ENCODE measurements around the gene JARID2.

Gene JARID2

DNA sequence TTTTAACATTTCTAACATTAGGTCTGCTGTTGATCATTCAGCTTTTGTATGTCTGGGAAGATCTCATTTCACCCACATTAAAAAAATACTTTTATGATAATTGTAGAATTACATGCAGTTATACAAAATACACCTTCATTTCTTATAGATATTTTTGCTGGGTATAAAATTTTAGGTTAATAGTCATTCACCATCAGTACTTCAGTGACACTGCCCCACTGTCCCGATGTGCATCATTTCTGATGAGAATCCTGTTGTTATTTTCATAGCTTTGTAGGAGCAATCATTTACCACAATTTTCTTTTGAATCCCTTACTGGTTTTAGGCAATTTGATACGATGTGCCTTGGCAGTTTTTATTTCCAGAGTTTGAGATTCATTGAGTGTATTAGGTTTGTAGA lies 173.6 kb downstream of the JARID2 start:
- H3K9me3 ChIP-seq (ENCODE audit: control insufficient read depth in 5 of 5, low read length in 5 of 5) = peaks cover 0 to 15% (median 10%) of the 10 kb centered on the region in 5 donors
- H3K36me3 ChIP-seq (ENCODE audit: control insufficient read depth in 5 of 5, insufficient read depth in 5 of 5, low read length in 5 of 5) = peaks cover 0 to 2% (median 0%) of the 10 kb centered on the region in 5 donors
- no peak overlapping the region for H3K27ac ChIP-seq (ENCODE audit: low read depth, low read length)
- H3K27me3 ChIP-seq (ENCODE audit: control insufficient read depth in 5 of 5, insufficient read depth in 4 of 5, low read length in 5 of 5) = no peaks in the 10 kb centered on the region
- H3K4me1 ChIP-seq (ENCODE audit: control insufficient read depth in 5 of 5, insufficient read depth in 5 of 5, low read length in 5 of 5) = peaks cover 0 to 6% (median 0%) of the 10 kb centered on the region in 5 donors
- H3K9ac ChIP-seq (ENCODE audit: low read length in 5 of 5) = no peak overlapping the region
- no peak overlapping the region for H3K4me3 ChIP-seq (ENCODE audit: low read depth in 1 of 5, low read length in 5 of 5)

GRCh38 chr6:15420959-15421438 lies 175.1 kb downstream of the JARID2 start:
- H3K27ac ChIP-seq (ENCODE audit: low read depth, low read length) = no peak overlapping the region
- no peaks in the 10 kb centered on the region for H3K27me3 ChIP-seq (ENCODE audit: control insufficient read depth in 5 of 5, insufficient read depth in 4 of 5, low read length in 5 of 5)
- peaks cover 0 to 6% (median 2%) of the 10 kb centered on the region in 5 donors for H3K4me1 ChIP-seq (ENCODE audit: control insufficient read depth in 5 of 5, insufficient read depth in 5 of 5, low read length in 5 of 5)
- peaks cover 0 to 15% (median 10%) of the 10 kb centered on the region in 5 donors for H3K9me3 ChIP-seq (ENCODE audit: control insufficient read depth in 5 of 5, low read length in 5 of 5)
- no peak overlapping the region for H3K4me3 ChIP-seq (ENCODE audit: low read depth in 1 of 5, low read length in 5 of 5)
- H3K9ac ChIP-seq (ENCODE audit: low read length in 5 of 5) = no peak overlapping the region
- peaks cover 0 to 2% (median 0%) of the 10 kb centered on the region in 5 donors for H3K36me3 ChIP-seq (ENCODE audit: control insufficient read depth in 5 of 5, insufficient read depth in 5 of 5, low read length in 5 of 5)

DNA sequence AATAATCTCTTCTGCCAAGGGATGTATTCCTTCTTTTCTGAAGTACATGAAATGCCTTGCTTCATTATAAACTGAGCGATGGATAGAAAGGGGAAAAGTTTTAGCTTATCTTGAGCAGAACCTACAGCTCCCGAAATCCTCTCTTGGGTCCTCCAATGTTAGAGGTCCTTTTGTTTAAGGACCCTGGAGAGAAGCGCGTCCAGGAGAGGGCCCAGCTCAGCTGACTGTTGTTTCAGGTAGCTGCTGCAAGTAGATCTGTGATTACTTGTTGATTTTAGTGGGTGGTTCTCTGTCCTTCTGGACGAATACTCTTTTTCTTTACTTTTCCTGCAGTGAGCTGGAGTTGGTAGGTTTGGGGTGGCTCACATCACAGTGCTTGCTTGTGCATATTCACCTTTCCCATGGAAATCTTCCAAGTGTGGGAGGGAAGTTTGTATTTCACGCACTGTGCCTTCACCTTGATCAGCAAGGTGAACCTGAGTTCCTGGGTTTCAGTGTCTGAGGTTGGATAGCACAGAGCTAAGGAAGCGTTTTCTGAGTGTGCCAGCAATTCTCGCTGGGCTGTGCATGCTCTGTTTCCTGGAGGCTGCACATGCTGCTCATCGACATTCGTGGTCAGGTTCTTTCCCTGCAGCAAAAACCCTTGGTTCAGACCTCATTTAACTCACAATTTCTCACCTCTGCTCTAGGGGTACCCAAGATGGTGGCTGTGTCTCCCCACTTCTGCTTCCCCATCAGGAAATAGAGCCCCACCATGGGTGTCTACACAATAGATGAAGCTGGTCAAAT lies 176.3 kb downstream of the JARID2 start:
- H3K4me1 ChIP-seq (ENCODE audit: control insufficient read depth in 5 of 5, insufficient read depth in 5 of 5, low read length in 5 of 5) = peaks cover 0 to 14% (median 7%) of the 10 kb centered on the region in 5 donors

DNA sequence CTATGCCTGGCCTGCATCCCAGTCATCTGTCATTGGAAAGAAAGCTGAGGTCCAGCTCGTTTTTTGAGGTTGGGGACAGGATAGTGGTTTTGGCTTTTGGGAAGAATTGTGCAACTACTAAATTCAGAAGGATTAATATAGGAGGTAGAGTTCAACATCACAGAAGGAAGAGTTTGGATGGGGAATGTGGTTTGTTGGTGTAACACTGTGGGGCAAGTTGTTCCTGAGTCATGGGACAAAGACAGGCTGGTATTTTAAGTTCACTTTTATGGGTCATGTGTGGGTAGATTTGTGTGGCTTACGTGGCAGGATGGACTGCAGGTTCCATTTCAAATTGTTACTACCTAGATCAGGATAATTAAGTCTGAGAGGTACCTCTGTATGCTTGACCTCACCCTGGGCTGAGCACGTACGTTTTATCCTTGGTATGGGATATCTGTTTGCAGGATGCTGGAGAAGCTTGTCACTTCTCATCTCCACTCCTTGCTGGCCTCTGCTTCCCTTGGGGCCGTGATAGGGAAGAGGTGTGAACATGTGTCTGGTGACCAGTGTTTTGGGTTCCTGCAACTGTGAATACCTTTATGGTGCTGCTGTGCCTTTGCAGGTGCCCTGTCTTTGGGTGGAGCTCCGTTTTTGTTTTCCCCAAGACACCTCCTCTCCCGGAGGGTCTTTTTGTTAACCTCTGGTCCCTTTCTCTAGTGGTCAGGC lies 177.6 kb downstream of the JARID2 start:
- Histone ChIP-seq H3K4me1 (ENCODE audit: control insufficient read depth in 5 of 5, insufficient read depth in 5 of 5, low read length in 5 of 5) (peaks cover 0 to 23% (median 14%) of the 10 kb centered on the region in 5 donors), H3K27ac (ENCODE audit: low read depth, low read length) (no peak overlapping the region), H3K27me3 (ENCODE audit: control insufficient read depth in 5 of 5, insufficient read depth in 4 of 5, low read length in 5 of 5) (no peaks in the 10 kb centered on the region), H3K4me3 (ENCODE audit: low read depth in 1 of 5, low read length in 5 of 5) (no peak overlapping the region), H3K9me3 (ENCODE audit: control insufficient read depth in 5 of 5, low read length in 5 of 5) (peaks cover 0 to 15% (median 10%) of the 10 kb centered on the region in 5 donors), H3K36me3 (ENCODE audit: control insufficient read depth in 5 of 5, insufficient read depth in 5 of 5, low read length in 5 of 5) (peaks cover 0 to 2% (median 0%) of the 10 kb centered on the region in 5 donors), H3K9ac (ENCODE audit: low read length in 5 of 5) (no peak overlapping the region)

More for the DNA sequence above, 176.3 kb downstream of the JARID2 start:
- Histone ChIP-seq H3K27ac (ENCODE audit: low read depth, low read length) (no peak overlapping the region), H3K27me3 (ENCODE audit: control insufficient read depth in 5 of 5, insufficient read depth in 4 of 5, low read length in 5 of 5) (no peaks in the 10 kb centered on the region), H3K9ac (ENCODE audit: low read length in 5 of 5) (no peak overlapping the region), H3K36me3 (ENCODE audit: control insufficient read depth in 5 of 5, insufficient read depth in 5 of 5, low read length in 5 of 5) (peaks cover 0 to 2% (median 0%) of the 10 kb centered on the region in 5 donors), H3K9me3 (ENCODE audit: control insufficient read depth in 5 of 5, low read length in 5 of 5) (peaks cover 0 to 15% (median 10%) of the 10 kb centered on the region in 5 donors), H3K4me3 (ENCODE audit: low read depth in 1 of 5, low read length in 5 of 5) (no peak overlapping the region)

- Histone ChIP-seq H3K27ac (ENCODE audit: low read depth, low read length) (no peak overlapping the region), H3K9me3 (ENCODE audit: control insufficient read depth in 5 of 5, low read length in 5 of 5) (no peaks in the 10 kb centered on the region), H3K4me3 (ENCODE audit: low read depth in 1 of 5, low read length in 5 of 5) (no peak overlapping the region), H3K36me3 (ENCODE audit: control insufficient read depth in 5 of 5, insufficient read depth in 5 of 5, low read length in 5 of 5) (peaks cover 0 to 2% (median 0%) of the 10 kb centered on the region in 5 donors), H3K4me1 (ENCODE audit: control insufficient read depth in 5 of 5, insufficient read depth in 5 of 5, low read length in 5 of 5) (peaks cover 0 to 33% (median 19%) of the 10 kb centered on the region in 5 donors), H3K27me3 (ENCODE audit: control insufficient read depth in 5 of 5, insufficient read depth in 4 of 5, low read length in 5 of 5) (no peaks in the 10 kb centered on the region), H3K9ac (ENCODE audit: low read length in 5 of 5) (no peak overlapping the region)
Measured at GRCh38 chr6:15425947-15426346, 180.1 kb downstream of the JARID2 start.

GRCh38 chr6:15426395-15426794 lies 180.5 kb downstream of the JARID2 start:
- Histone ChIP-seq H3K4me3 (ENCODE audit: low read depth in 1 of 5, low read length in 5 of 5) (no peak overlapping the region), H3K4me1 (ENCODE audit: control insufficient read depth in 5 of 5, insufficient read depth in 5 of 5, low read length in 5 of 5) (peaks cover 0 to 36% (median 19%) of the 10 kb centered on the region in 5 donors), H3K27me3 (ENCODE audit: control insufficient read depth in 5 of 5, insufficient read depth in 4 of 5, low read length in 5 of 5) (no peaks in the 10 kb centered on the region), H3K9me3 (ENCODE audit: control insufficient read depth in 5 of 5, low read length in 5 of 5) (no peaks in the 10 kb centered on the region), H3K9ac (ENCODE audit: low read length in 5 of 5) (no peak overlapping the region), H3K36me3 (ENCODE audit: control insufficient read depth in 5 of 5, insufficient read depth in 5 of 5, low read length in 5 of 5) (peaks cover 0 to 2% (median 0%) of the 10 kb centered on the region in 5 donors), H3K27ac (ENCODE audit: low read depth, low read length) (no peak overlapping the region)

DNA sequence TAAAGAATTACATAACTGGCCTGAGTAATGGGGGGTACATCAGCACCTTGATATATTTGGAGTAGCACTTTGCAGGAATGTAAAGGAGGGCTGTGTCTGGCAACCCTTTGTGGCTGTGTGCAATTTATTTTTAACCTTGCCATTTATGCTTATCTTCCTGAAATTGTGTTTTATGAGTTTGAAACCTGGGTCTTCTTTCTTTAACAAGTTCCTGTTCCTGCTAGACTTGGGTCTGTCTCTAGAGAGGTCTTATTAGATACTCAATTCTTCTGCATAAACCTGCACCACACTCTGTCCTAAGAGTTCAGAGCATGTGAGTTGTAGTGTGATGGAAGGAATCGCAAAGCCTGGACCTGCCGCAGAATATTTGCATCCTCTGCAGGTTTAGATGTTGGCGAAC lies 181.0 kb downstream of the JARID2 start:
- Histone ChIP-seq H3K36me3 (ENCODE audit: control insufficient read depth in 5 of 5, insufficient read depth in 5 of 5, low read length in 5 of 5) (peaks cover 0 to 2% (median 0%) of the 10 kb centered on the region in 5 donors), H3K9ac (ENCODE audit: low read length in 5 of 5) (no peak overlapping the region), H3K27me3 (ENCODE audit: control insufficient read depth in 5 of 5, insufficient read depth in 4 of 5, low read length in 5 of 5) (no peaks in the 10 kb centered on the region), H3K4me1 (ENCODE audit: control insufficient read depth in 5 of 5, insufficient read depth in 5 of 5, low read length in 5 of 5) (peaks cover 0 to 37% (median 23%) of the 10 kb centered on the region in 5 donors), H3K9me3 (ENCODE audit: control insufficient read depth in 5 of 5, low read length in 5 of 5) (no peaks in the 10 kb centered on the region), H3K27ac (ENCODE audit: low read depth, low read length) (no peak overlapping the region), H3K4me3 (ENCODE audit: low read depth in 1 of 5, low read length in 5 of 5) (no peak overlapping the region)

DNA sequence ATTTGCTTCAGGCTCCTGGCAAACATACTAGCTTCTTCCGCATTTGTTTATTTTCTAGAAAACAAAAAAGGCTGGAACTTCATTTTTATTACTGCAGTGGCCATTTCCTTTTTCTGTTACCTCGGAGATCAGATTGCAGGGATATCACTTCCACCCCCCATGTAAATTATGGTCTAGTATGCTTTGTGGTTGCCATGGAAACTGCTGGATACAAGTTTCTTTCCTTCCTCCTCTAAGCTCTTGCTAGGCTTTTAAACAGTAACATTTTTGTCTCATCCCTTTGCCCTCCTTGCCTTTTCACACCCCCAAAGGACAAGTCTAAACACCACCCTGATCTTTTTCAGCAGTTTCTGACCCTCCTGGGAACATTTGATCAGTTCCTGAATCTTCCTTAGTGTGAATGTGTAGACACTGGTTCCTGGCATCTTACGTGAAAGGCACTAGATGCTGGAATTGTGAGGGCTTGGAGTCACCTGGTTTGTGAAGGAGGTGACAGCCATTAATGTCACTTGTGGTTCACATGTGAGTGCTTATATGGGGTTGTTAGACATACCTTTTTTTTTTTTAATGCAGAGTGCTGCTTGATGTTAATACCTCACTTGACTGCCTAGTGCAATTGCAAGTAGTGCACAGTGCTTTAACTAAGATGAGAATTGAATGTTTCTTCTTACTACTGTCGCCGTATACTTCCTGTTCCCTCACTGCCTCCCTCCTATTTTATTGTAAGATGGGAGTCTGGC lies 181.6 kb downstream of the JARID2 start:
- H3K27me3 ChIP-seq (ENCODE audit: control insufficient read depth in 5 of 5, insufficient read depth in 4 of 5, low read length in 5 of 5) = no peaks in the 10 kb centered on the region
- no peaks in the 10 kb centered on the region for H3K9me3 ChIP-seq (ENCODE audit: control insufficient read depth in 5 of 5, low read length in 5 of 5)
- H3K9ac ChIP-seq (ENCODE audit: low read length in 5 of 5) = peak overlapping the region in 1 of 5 donors; percentile 38
- H3K36me3 ChIP-seq (ENCODE audit: control insufficient read depth in 5 of 5, insufficient read depth in 5 of 5, low read length in 5 of 5) = peaks cover 0 to 2% (median 0%) of the 10 kb centered on the region in 5 donors
- no peak overlapping the region for H3K4me3 ChIP-seq (ENCODE audit: low read depth in 1 of 5, low read length in 5 of 5)
- H3K27ac ChIP-seq (ENCODE audit: low read depth, low read length) = no peak overlapping the region
- H3K4me1 ChIP-seq (ENCODE audit: control insufficient read depth in 5 of 5, insufficient read depth in 5 of 5, low read length in 5 of 5) = peaks cover 0 to 43% (median 27%) of the 10 kb centered on the region in 5 donors

GRCh38 chr6:15429141-15430110 lies 183.6 kb downstream of the JARID2 start:
- Histone ChIP-seq H3K27ac (ENCODE audit: low read depth, low read length) (no peak overlapping the region), H3K4me1 (ENCODE audit: control insufficient read depth in 5 of 5, insufficient read depth in 5 of 5, low read length in 5 of 5) (peaks cover 0 to 57% (median 46%) of the 10 kb centered on the region in 5 donors), H3K36me3 (ENCODE audit: control insufficient read depth in 5 of 5, insufficient read depth in 5 of 5, low read length in 5 of 5) (no peaks in the 10 kb centered on the region), H3K9ac (ENCODE audit: low read length in 5 of 5) (no peak overlapping the region), H3K27me3 (ENCODE audit: control insufficient read depth in 5 of 5, insufficient read depth in 4 of 5, low read length in 5 of 5) (no peaks in the 10 kb centered on the region), H3K9me3 (ENCODE audit: control insufficient read depth in 5 of 5, low read length in 5 of 5) (no peaks in the 10 kb centered on the region), H3K4me3 (ENCODE audit: low read depth in 1 of 5, low read length in 5 of 5) (no peak overlapping the region)
